Natural killer cell (primary cell): Measurements from ENCODE around the gene RBM41. TPM values are rescaled to one million over a fixed set of nuclear protein-coding genes. Genes with fewer than 3 reads are reported as not detected.

Experiments used
- ATAC-seq, 3 donors: fragments of 150-1000 bp in 2 of 3; fragments of 200-7000 bp in 1 of 3; cut with Tn5 transposase; 1 replicate in 1 of 3; 2 replicates in 2 of 3; pipeline ENCODE4 v1.10.0; 2021; ENCODE audit warnings: mild to moderate bottlenecking in 2 of 3, moderate library complexity in 2 of 3
- DNase-seq, 2 donors: peaks; one replicate each; pipeline versions ENCODE4 v3.0.0 to v3.0.0-alpha.2; 2013 to 2021; ENCODE audit warnings: mixed read lengths in 1 of 2
- H3K27ac ChIP-seq: one replicate; pipeline ENCODE4 v1.5.1; 2013; ENCODE audit warnings: mild to moderate bottlenecking, low read length
- H3K27me3 ChIP-seq: one replicate; pipeline ENCODE4 v1.6.1; 2013; ENCODE audit warnings: low read length; ENCODE audit not compliant: control insufficient read depth, insufficient read depth
- H3K36me3 ChIP-seq: one replicate; pipeline ENCODE4 v1.6.1; 2013; ENCODE audit warnings: low read length; ENCODE audit not compliant: control insufficient read depth, insufficient read depth
- H3K4me1 ChIP-seq: one replicate; pipeline ENCODE4 v1.6.1; 2013; ENCODE audit warnings: low read length; ENCODE audit not compliant: control insufficient read depth, insufficient read depth
- H3K4me3 ChIP-seq: one replicate; pipeline ENCODE4 v1.5.1; 2013; ENCODE audit warnings: low read length
- H3K9me3 ChIP-seq: one replicate; pipeline ENCODE4 v1.6.1; 2013; ENCODE audit warnings: low read length; ENCODE audit not compliant: control insufficient read depth, insufficient read depth
- H3K27ac Mint-ChIP-seq, 2 donors: one replicate each; pipeline ENCODE4 v1.8.0; 2022; ENCODE audit warnings: mild to moderate bottlenecking in 2 of 2, mixed read lengths in 2 of 2, moderate library complexity in 1 of 2
- H3K27me3 Mint-ChIP-seq, 2 donors: one replicate each; pipeline ENCODE4 v1.8.0; 2022; ENCODE audit warnings: low read depth in 2 of 2, mixed read lengths in 2 of 2
- H3K36me3 Mint-ChIP-seq: one replicate; pipeline ENCODE4 v1.8.0; 2022; ENCODE audit warnings: mixed read lengths
- H3K4me1 Mint-ChIP-seq, 2 donors: one replicate each; pipeline ENCODE4 v1.8.0; 2022; ENCODE audit warnings: mixed read lengths in 2 of 2
- H3K4me3 Mint-ChIP-seq: one replicate; pipeline ENCODE4 v1.8.0; 2022; ENCODE audit warnings: mild to moderate bottlenecking, moderate library complexity, mixed read lengths
- H3K9me3 Mint-ChIP-seq, 2 donors: one replicate each; pipeline ENCODE4 v1.8.0; 2022; ENCODE audit warnings: mixed read lengths in 2 of 2
- WGBS: methylation state at CpG from one replicate; pipeline ENCODE4 v1.1.7; 2013; ENCODE audit warnings: missing lambda C conversion rate; ENCODE audit not compliant: insufficient coverage; 5-methylcytosine and 5-hydroxymethylcytosine counted together
- intact Hi-C: fragments of 100-400 bp; cut with micrococcal nuclease; formaldehyde crosslinking; loops from one replicate; pipeline ENCODE4 v1.14.2; 2022
- total RNA-seq, 4 donors: library from RNA; stranded (reverse); fragments of 120-200 nt in 1 of 4; gene quantifications; one replicate each; pipeline versions ENCODE4 v1.2.3 to v1.2.4, GENCODE V29; 2013 to 2022
- TF ChIP-seq, protein P1 (sequence below): fragments of 200-600 bp; IDR thresholded peaks from one replicate; pipeline ENCODE4 v1.8.0; 2022; ENCODE audit warnings: antibody characterized with exemption

RBM41 gene
- total RNA-seq, 3 donors from 2014 or later (not counting 1 experiment from before 2014, with no cell fraction given): 14.6 to 18.0 (median 15.3) TPM

DNA sequence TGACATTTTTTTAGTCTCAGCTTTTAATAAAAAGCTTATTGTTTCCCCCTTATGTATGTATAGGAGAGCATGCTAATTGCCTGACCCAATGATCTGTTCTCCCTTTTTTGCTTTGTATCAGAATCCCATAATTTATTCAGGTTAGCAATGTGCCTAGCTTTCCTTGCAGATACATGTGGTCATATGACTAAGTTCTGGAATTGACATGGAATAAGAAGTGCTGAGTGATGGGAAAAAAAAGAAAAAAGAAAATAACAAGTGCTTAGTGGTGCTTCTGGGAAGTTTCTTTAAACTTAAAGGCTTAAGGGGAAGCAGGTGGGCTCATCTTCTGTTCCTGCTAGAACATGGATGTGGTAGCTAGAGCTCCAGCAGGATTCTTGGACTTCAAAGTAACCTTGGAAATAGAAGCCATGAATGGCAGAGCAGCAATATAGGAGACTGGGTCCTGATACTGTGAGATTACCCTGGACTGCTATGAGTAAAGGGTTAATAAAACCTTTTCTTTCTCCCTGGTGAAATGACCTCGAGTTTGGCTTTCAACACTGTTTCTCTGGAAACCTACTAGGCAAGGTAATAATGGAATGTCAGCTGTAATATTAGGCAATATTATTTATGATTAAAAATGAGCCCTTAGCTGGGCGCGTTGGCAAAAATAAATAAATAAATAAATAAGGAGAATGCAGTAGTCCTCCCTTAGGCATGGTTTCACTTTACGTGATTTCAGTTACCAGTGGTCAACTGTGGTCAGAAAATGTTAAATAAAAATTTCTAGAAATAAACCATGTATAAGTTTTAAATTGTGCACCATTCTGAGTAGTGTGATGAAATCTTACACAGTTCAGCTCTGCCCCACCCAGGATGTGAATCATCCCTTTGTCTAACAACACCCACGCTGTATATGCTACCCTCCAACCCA, 16.7 kb upstream of the RBM41 start:
- 83% methylated on average over 1 of the region's 5 CpGs for WGBS
- DNase-seq (no peak), ATAC-seq (peak; percentile 62 to 99 (median 81))
- H3K27ac ChIP-seq: no peak overlapping the region
- no peaks in the 10 kb centered on the region for H3K36me3 ChIP-seq
- no peaks in the 10 kb centered on the region for H3K9me3 ChIP-seq
- H3K4me1 ChIP-seq: no peaks in the 10 kb centered on the region
- Mint-ChIP-seq H3K9me3 (no peaks in the 10 kb centered on the region), H3K27me3 (peaks cover 0 to 6% of the 10 kb centered on the region in 2 donors), H3K27ac (peak overlapping the region in 1 of 2 donors; percentile 62), H3K4me3 (no peak overlapping the region), H3K4me1 (peaks cover 6 to 15% of the 10 kb centered on the region in 2 donors), H3K36me3 (no peaks in the 10 kb centered on the region)
- TF ChIP-seq, protein P1, sequence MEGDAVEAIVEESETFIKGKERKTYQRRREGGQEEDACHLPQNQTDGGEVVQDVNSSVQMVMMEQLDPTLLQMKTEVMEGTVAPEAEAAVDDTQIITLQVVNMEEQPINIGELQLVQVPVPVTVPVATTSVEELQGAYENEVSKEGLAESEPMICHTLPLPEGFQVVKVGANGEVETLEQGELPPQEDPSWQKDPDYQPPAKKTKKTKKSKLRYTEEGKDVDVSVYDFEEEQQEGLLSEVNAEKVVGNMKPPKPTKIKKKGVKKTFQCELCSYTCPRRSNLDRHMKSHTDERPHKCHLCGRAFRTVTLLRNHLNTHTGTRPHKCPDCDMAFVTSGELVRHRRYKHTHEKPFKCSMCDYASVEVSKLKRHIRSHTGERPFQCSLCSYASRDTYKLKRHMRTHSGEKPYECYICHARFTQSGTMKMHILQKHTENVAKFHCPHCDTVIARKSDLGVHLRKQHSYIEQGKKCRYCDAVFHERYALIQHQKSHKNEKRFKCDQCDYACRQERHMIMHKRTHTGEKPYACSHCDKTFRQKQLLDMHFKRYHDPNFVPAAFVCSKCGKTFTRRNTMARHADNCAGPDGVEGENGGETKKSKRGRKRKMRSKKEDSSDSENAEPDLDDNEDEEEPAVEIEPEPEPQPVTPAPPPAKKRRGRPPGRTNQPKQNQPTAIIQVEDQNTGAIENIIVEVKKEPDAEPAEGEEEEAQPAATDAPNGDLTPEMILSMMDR: no peak
- intact Hi-C loops: no loop called here
- no peak overlapping the region for H3K4me3 ChIP-seq
- no peaks in the 10 kb centered on the region for H3K27me3 ChIP-seq

DNA sequence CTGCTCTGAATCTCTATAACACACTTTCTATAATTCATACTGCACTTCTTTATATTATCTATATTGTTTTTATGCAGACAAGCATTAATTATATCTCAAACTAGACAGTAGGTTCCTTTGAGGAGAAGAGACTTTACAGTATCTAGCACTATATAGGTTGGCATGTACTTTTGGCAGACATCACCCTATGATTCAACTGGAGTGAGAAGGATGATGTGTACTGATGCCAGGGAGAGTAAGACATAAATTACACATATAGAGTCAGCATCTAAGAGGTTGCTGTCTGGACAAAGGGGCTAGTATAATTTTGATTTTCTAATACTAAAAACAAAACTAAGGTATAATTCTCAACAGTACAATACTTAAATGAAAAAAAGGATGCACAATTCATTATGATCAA, 5.1 kb upstream of the RBM41 start:
- no peaks in the 10 kb centered on the region for H3K9me3 ChIP-seq
- Mint-ChIP-seq H3K4me1 (peaks cover 4 to 5% of the 10 kb centered on the region in 2 donors), H3K36me3 (no peaks in the 10 kb centered on the region), H3K27ac (no peak overlapping the region), H3K27me3 (peaks cover 3 to 13% of the 10 kb centered on the region in 2 donors), H3K4me3 (no peak overlapping the region), H3K9me3 (no peaks in the 10 kb centered on the region)
- H3K27ac ChIP-seq: no peak overlapping the region
- no peaks in the 10 kb centered on the region for H3K36me3 ChIP-seq
- TF ChIP-seq, protein P1: no peak
- H3K4me1 ChIP-seq: no peaks in the 10 kb centered on the region
- intact Hi-C loops: no loop called here
- no peak overlapping the region for H3K4me3 ChIP-seq
- ATAC-seq (no peak), DNase-seq (no peak)
- H3K27me3 ChIP-seq: no peaks in the 10 kb centered on the region

DNA sequence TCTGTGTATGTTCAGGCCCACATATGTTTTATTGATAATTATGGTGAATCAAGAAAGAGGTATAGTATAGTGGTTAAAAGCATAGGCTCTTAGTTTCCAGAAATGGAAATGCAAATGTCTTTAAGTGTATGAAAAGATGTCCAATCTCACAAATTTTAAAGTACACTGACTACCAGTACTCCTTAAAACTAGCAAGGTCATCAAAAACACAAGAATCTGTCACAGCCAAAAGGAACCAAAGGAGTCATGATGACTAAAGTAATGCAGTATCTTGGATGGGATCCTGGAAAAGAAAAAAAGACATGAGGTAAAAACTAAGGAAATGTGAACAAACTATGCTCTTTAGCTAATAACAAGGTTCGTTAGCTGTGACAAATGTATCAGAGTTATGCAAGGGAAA, 661 bp upstream of the RBM41 start:
- Mint-ChIP-seq H3K27ac (peak overlapping the region; percentile 71 to 90), H3K36me3 (peaks cover 3% of the 10 kb centered on the region), H3K9me3 (no peaks in the 10 kb centered on the region), H3K4me1 (peaks cover 8 to 31% of the 10 kb centered on the region in 2 donors), H3K4me3 (peak overlapping the region; percentile 93), H3K27me3 (peaks cover 0 to 13% of the 10 kb centered on the region in 2 donors)
- intact Hi-C loops: loop anchor here (5.0 kb wide), 1 partner anchor 48 kb away; no protein-coding TSS in a partner anchor
- WGBS: 100% methylated on average over 1 of the region's 1 CpG
- DNase-seq (no peak), ATAC-seq (no peak)
- H3K4me1 ChIP-seq: no peaks in the 10 kb centered on the region
- peaks cover 19% of the 10 kb centered on the region for H3K36me3 ChIP-seq
- H3K27me3 ChIP-seq: no peaks in the 10 kb centered on the region
- H3K4me3 ChIP-seq: peak overlapping the region; percentile 54
- H3K27ac ChIP-seq: peak overlapping the region; percentile 72
- TF ChIP-seq, protein P1: no peak
- H3K9me3 ChIP-seq: no peaks in the 10 kb centered on the region
